Measurements from ENCODE around the gene RBM39.

- TF ChIP-seq EP300 (IDR thresholded peaks at IDR 0.05; ENCODE audit: borderline replicate concordance in 1 of 2, low read depth in 2 of 2, low read length in 2 of 2) (no peak), CTCF (IDR thresholded peaks at IDR 0.05; ENCODE audit: control extremely low read depth in 1 of 3, insufficient read depth in 1 of 3, low read depth in 1 of 3, low read length in 3 of 3) (no peak), BRCA1 (IDR thresholded peaks at IDR 0.05; ENCODE audit: low read depth, low read length) (no peak), GABPA (IDR thresholded peaks at IDR 0.05; ENCODE audit: borderline replicate concordance, insufficient read depth, low read length) (no peak)
These were observed 22.3 kb downstream of the RBM39 start for GRCh38 chr20:35719717-35720116.
